Measurements from ENCODE around the gene CAD.
A peak's percentile ranks its signal among the peaks of the same experiment; 100 is the strongest.

Gene CAD

GRCh38 chr2:27284996-27285395 lies 67.8 kb downstream of the CAD start:
- no peak for DNase-seq

- no peak for DNase-seq
These were observed 68.3 kb downstream of the CAD start for GRCh38 chr2:27285481-27285880.

DNA sequence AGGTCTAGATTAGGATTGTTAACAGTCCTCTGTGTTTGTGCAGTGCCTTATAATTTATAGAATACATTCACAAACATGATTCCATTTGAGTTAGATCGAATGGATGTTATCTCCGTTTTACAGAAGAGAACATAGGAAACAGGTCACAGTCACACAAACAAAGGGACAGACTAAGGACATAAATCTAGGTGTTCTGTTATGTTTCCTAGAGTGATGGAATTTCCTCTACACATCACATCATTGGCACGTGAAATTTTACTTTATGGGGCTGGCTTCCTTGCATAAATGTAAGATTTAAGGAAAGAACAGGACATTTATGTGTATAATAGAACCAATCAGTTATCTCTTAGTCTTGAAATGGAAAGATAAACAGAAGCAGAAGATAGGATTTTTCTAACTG lies 71.4 kb downstream of the CAD start:
- DNase-seq: no peak

- no peak for DNase-seq
These were observed 73.4 kb downstream of the CAD start for GRCh38 chr2:27290549-27290948.

- DNase-seq: peak in 1 of 2 experiments; percentile 15
These were observed 74.7 kb downstream of the CAD start for GRCh38 chr2:27291865-27292264.
